Esophagus squamous epithelium (tissue), 5 donors: ENCODE results near the gene MGAT5. TPM values are rescaled to one million over a fixed set of nuclear protein-coding genes. Genes with fewer than 3 reads are reported as not detected.

ENCODE experiments used
- DNase-seq: peaks from one replicate; lab custom pipeline; 2025; lab: John Stamatoyannopoulos, UW
- H3K27ac ChIP-seq, 4 donors: fragments of 200-600 bp; sonication (generic); one replicate each; pipeline ENCODE4 v1.5.1; 2016 to 2019; ENCODE audit warnings: mild to moderate bottlenecking in 1 of 4
- H3K27me3 ChIP-seq, 4 donors: fragments of 200-600 bp; sonication (generic); 1 replicate in 3 of 4; 2 replicates in 1 of 4; pipeline versions ENCODE4 v1.5.1 to v1.6.0; 2017 to 2021; ENCODE audit warnings: antibody characterized with exemption in 1 of 4
- H3K36me3 ChIP-seq, 3 donors: fragments of 200-600 bp; sonication (generic); one replicate each; pipeline ENCODE4 v1.5.1; 2016 to 2019
- H3K4me1 ChIP-seq, 3 donors: fragments of 200-600 bp; sonication (generic); one replicate each; pipeline ENCODE4 v1.5.1; 2017 to 2019
- H3K4me3 ChIP-seq, 4 donors: fragments of 200-600 bp; sonication (generic); 1 replicate in 3 of 4; 2 replicates in 1 of 4; pipeline ENCODE4 v1.5.1; 2016 to 2019; ENCODE audit warnings: mild to moderate bottlenecking in 2 of 4, moderate library complexity in 1 of 4
- H3K9me3 ChIP-seq, 3 donors: fragments of 200-600 bp; sonication (generic); one replicate each; pipeline ENCODE4 v1.5.1; 2016 to 2019
- POLR2A ChIP-seq, 4 donors: fragments of 450-650 bp; IDR thresholded peaks; one replicate each; pipeline ENCODE4 v1.6.1; 2017; ENCODE audit warnings: antibody characterized with exemption in 4 of 4, mild to moderate bottlenecking in 4 of 4, moderate library complexity in 3 of 4
- WGBS, 2 donors: methylation state at CpG; one replicate each; pipeline ENCODE4 v1.1.5; 2018; 5-methylcytosine and 5-hydroxymethylcytosine counted together
- intact Hi-C: fragments of 100-400 bp; cut with DNase I; formaldehyde crosslinking; loops from one replicate; pipeline ENCODE4 v1.15.0; 2022
- total RNA-seq, 4 donors: library from RNA; depleted of rRNA; stranded (reverse); fragments of >200 nt; gene quantifications; one replicate each; pipeline ENCODE4 v1.1.0, GENCODE V29; 2016
- TF ChIP-seq, protein P1 (sequence below), 6 experiments: fragments of 450-650 bp in 4 of 6; fragments of 200-600 bp in 2 of 6; sonication (generic) in 2 of 6; IDR thresholded peaks; one replicate each; pipeline ENCODE4 v1.5.1; 2016 to 2019; ENCODE audit warnings: antibody characterized with exemption in 6 of 6, mild to moderate bottlenecking in 4 of 6, moderate library complexity in 4 of 6
- donor health status: DM: yes; HTN: yes; CAD: no.

MGAT5 gene
- total RNA-seq, 4 donors from 2014 or later, result 14.2 to 29.2 (median 24.6) TPM

DNA sequence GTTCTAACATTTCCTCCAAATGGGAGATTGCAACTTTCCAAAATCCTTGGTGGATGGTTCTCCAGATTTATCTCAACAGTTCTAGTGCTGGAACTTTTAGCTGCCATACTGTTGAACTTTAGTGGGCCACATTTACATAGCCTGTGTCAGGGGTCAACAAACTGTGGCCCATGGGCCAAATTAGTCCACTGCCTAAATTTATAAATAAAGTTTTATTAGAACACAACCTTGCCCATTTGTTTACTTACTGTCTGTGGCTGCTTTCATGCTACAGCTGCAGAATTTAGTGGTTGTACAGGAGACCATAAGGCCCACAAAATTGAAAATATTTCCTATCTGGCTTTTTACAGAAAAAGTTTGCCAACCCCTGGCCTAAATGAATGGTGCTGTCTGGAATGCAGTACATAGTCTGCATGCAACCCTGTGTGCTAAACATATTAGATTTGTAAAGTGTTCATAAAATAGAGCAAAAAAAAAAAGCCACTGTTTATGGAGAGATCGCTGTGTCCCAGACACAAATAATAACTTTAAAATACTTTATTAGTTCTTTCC, 30.3 kb downstream of the MGAT5 start:
- H3K27ac ChIP-seq, result no peak overlapping the region
- intact Hi-C loops, result no loop called here
- TF ChIP-seq, protein P1, sequence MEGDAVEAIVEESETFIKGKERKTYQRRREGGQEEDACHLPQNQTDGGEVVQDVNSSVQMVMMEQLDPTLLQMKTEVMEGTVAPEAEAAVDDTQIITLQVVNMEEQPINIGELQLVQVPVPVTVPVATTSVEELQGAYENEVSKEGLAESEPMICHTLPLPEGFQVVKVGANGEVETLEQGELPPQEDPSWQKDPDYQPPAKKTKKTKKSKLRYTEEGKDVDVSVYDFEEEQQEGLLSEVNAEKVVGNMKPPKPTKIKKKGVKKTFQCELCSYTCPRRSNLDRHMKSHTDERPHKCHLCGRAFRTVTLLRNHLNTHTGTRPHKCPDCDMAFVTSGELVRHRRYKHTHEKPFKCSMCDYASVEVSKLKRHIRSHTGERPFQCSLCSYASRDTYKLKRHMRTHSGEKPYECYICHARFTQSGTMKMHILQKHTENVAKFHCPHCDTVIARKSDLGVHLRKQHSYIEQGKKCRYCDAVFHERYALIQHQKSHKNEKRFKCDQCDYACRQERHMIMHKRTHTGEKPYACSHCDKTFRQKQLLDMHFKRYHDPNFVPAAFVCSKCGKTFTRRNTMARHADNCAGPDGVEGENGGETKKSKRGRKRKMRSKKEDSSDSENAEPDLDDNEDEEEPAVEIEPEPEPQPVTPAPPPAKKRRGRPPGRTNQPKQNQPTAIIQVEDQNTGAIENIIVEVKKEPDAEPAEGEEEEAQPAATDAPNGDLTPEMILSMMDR (IDR thresholded peaks at IDR 0.05), result no peak
- TF ChIP-seq POLR2A (IDR thresholded peaks at IDR 0.05), result no peak
- WGBS, 2 donors, result 93 to 100% methylated on average over 1 of the region's 1 CpG
- H3K27me3 ChIP-seq, result no peaks in the 10 kb centered on the region
- no peak for DNase-seq
- no peaks in the 10 kb centered on the region for H3K36me3 ChIP-seq
- no peaks in the 10 kb centered on the region for H3K9me3 ChIP-seq
- no peak overlapping the region for H3K4me3 ChIP-seq
- H3K4me1 ChIP-seq, result peaks cover 0 to 20% (median 0%) of the 10 kb centered on the region in 3 donors

DNA sequence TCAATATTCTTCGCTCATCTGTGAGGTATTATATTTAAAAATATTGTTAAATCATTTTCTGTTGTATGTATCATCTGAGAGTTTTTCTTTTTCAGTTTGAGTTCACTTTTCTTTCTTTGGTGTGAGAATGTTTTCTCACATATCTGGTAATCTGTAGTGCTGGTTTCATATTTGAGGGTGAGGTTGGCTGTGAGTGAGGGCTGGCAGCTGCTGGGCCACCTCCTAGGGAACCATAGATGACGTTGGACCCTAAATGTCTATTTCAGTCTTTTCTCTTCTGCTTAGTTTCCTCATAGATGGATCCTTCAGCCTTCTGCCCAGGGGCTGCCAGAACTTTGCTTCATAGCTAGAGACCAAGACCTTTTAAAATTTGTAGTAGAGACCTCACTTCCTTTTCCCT, 33.5 kb downstream of the MGAT5 start:
- DNase-seq, result no peak
- 70 to 88% methylated on average over 2 of the region's 2 CpGs for WGBS, 2 donors
- no peaks in the 10 kb centered on the region for H3K9me3 ChIP-seq
- no peaks in the 10 kb centered on the region for H3K36me3 ChIP-seq
- H3K27ac ChIP-seq, result no peak overlapping the region
- no peaks in the 10 kb centered on the region for H3K27me3 ChIP-seq
- intact Hi-C loops, result no loop called here
- no peak overlapping the region for H3K4me3 ChIP-seq
- TF ChIP-seq, protein P1 (IDR thresholded peaks at IDR 0.05), result no peak
- no peak for TF ChIP-seq POLR2A (IDR thresholded peaks at IDR 0.05)
- peaks cover 0 to 25% (median 6%) of the 10 kb centered on the region in 3 donors for H3K4me1 ChIP-seq

DNA sequence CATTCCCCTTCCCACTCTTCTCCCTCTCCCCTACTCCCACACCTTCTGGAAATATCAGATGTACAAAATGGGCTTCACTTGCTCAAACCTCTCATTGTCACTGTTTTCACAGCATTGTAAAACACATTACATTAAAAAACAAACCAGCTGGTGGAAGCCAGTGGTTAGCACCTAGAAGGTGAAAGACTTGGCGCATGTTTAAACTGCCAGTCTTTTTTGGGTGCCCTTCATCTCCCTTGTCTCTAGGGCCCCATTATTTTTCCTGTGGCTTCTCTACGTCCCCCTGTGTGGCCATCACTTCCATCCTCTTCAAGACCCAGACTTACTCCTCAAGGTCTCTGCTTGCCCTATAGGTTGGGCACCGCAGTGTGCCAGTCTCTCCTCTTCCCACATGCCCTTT, 34.9 kb downstream of the MGAT5 start:
- Histone ChIP-seq H3K27me3 (no peaks in the 10 kb centered on the region), H3K4me1 (peaks cover 0 to 23% (median 6%) of the 10 kb centered on the region in 3 donors), H3K27ac (no peak overlapping the region), H3K4me3 (no peak overlapping the region), H3K9me3 (no peaks in the 10 kb centered on the region), H3K36me3 (no peaks in the 10 kb centered on the region)
- intact Hi-C loops, result no loop called here
- 87% methylated on average over 3 of the region's 3 CpGs for WGBS, 2 donors
- no peak for TF ChIP-seq POLR2A (IDR thresholded peaks at IDR 0.05)
- TF ChIP-seq, protein P1 (IDR thresholded peaks at IDR 0.05), result no peak
- no peak for DNase-seq

GRCh38 chr2:134289225-134289624, 35.4 kb downstream of the MGAT5 start:
- H3K9me3 ChIP-seq, result no peaks in the 10 kb centered on the region
- intact Hi-C loops, result no loop called here
- no peak overlapping the region for H3K4me3 ChIP-seq
- 84% methylated on average over 4 of the region's 6 CpGs; no CpG with 5 or more reads in 1 of the 2 donors for WGBS, 2 donors
- H3K4me1 ChIP-seq, result peaks cover 0 to 23% (median 6%) of the 10 kb centered on the region in 3 donors
- no peaks in the 10 kb centered on the region for H3K27me3 ChIP-seq
- TF ChIP-seq, protein P1 (IDR thresholded peaks at IDR 0.05), result no peak
- no peak for TF ChIP-seq POLR2A (IDR thresholded peaks at IDR 0.05)
- no peaks in the 10 kb centered on the region for H3K36me3 ChIP-seq
- DNase-seq, result no peak
- H3K27ac ChIP-seq, result no peak overlapping the region

DNA sequence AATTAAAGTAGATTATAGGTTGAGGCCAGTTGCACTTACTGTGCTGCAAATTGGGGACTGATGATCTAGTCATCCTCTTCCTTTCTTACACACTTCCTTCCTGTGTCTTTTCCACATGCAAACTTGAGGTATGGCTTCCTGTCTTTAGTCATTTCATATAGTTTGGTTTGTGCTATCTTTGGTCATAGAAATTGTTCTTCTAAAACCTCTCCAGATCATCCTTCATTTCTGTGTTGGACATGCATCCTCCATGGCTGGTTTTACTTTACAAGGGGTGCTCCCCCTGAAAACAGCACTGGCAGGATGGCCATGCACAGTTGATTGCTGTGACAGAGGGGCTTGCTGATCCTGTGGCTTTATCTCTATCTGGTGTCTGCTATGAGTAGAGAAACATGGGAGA, 36.5 kb downstream of the MGAT5 start:
- TF ChIP-seq POLR2A (IDR thresholded peaks at IDR 0.05), result no peak
- TF ChIP-seq, protein P1 (IDR thresholded peaks at IDR 0.05), result no peak
- Histone ChIP-seq H3K4me1 (peaks cover 0 to 23% (median 6%) of the 10 kb centered on the region in 3 donors), H3K27me3 (no peaks in the 10 kb centered on the region), H3K36me3 (no peaks in the 10 kb centered on the region), H3K4me3 (no peak overlapping the region), H3K27ac (no peak overlapping the region), H3K9me3 (no peaks in the 10 kb centered on the region)
- intact Hi-C loops, result no loop called here
- no peak for DNase-seq
